ENCODE data around the gene ZNF185.

The ZNF185 gene

DNA sequence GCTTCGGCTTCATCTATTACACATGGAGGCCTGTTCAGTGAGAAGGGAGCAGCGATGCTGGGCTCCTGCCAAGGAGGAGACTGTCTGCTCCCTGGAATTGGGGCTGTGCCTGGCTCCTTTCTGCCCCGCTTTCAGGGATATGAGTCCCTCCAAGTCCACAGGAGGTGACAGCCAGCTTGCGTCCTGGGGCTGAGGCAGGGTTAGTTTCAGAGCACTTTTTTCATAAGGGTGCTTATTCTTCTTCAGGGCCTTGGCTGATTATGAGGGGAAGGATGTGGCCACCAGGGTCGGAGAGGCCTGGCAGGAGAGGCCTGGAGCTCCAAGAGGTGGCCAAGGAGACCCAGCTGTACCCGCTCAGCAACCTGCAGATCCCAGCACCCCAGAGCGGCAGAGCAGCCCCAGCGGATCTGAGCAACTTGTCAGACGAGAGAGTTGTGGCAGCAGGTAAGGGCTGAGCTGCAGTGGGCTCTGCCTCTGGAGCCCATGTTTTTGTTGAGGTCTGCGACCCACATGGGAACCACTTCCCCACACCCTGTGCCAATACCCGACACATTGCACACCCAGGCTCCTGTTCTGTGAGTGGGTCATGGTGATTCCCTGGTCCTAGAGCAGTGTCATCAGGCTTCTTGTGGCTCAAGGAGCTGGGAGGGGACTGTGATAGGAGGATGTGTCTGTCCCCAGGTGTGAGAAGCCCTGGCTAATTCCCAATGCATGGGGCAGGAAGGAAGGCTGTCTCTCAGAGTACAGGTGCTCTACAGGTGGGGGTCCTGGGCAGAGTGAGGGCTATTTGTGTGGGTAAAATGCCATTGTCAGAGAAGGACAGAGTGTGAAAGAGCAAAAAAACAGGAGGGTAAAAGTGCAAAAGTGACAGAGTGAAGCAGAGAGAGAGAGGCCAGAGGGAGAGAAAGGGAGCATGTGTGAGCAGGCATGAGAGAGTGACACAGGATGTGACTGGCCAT is 47.4 kb downstream of the ZNF185 start:
- no peak overlapping the region for H3K4me3 ChIP-seq (ENCODE audit: low read depth, low read length)
- H3K27me3 ChIP-seq, result no peaks in the 10 kb centered on the region
- DNase-seq, result no peak
- no peaks in the 10 kb centered on the region for H3K9me3 ChIP-seq
- H3K36me3 ChIP-seq, result no peaks in the 10 kb centered on the region
- H3K4me1 ChIP-seq, result no peaks in the 10 kb centered on the region
- no peak for TF ChIP-seq CTCF (IDR thresholded peaks at IDR 0.05; ENCODE audit: low read depth, low read length)

GRCh38 chrX:152946681-152947080 is 48.8 kb downstream of the ZNF185 start:
- no peak for TF ChIP-seq CTCF (IDR thresholded peaks at IDR 0.05; ENCODE audit: low read depth, low read length)
- no peaks in the 10 kb centered on the region for H3K9me3 ChIP-seq
- H3K4me3 ChIP-seq (ENCODE audit: low read depth, low read length), result no peak overlapping the region
- H3K27me3 ChIP-seq, result no peaks in the 10 kb centered on the region
- H3K4me1 ChIP-seq, result no peaks in the 10 kb centered on the region
- H3K36me3 ChIP-seq, result no peaks in the 10 kb centered on the region
- no peak for DNase-seq
